A549 treated with CORT108297 at 1 μM for 4 hours (cell line): Measurements from ENCODE around the gene ANGEL2. TPM values are rescaled to one million over a fixed set of nuclear protein-coding genes. Genes with fewer than 3 reads are reported as not detected.

Experiments
- total RNA-seq: library from RNA; stranded (reverse); fragments of 200-300 nt; extraction: Qiagen RNA extraction; gene quantifications from 5 replicates; pipeline ENCODE4 v1.2.3, GENCODE V29; 2022

ANGEL2 gene
- total RNA-seq = 14.1 to 19.8 TPM (median 16.6 TPM) in 5 replicates

GRCh38 chr1:213015099-213016050, at the start of gene ANGEL2:
TSS of gene ANGEL2 (minus strand) at chr1:213015867. CDS start at chr1:213015671, 196 bp downstream.

GRCh38 chr1:213051127-213051880, 35.6 kb upstream of the ANGEL2 start, which contains the start of gene RPS6KC1:
TSS of gene RPS6KC1 (plus strand) at chr1:213051241. CDS start at chr1:213051405, 164 bp downstream.

GRCh38 chr1:212950243-212951125, 65.2 kb downstream of the ANGEL2 start, which contains the start of gene VASH2:
TSS of gene VASH2 (plus strand) at chr1:212950541. CDS start at chr1:212951543, 1,002 bp downstream.

Other genes with a start within 250 kb of the ANGEL2 start
- 28.9 to 40.1 TPM (median 30.3 TPM) in 5 replicates for gene NSL1, start 224.1 kb downstream of the ANGEL2 start, total RNA-seq
- 11.4 to 15.5 TPM (median 12.1 TPM) in 5 replicates for gene TATDN3, start 224.0 kb downstream of the ANGEL2 start, total RNA-seq
- 0.28 TPM in 2 of 5 replicates, not detected in the others for gene SPATA45, start 168.2 kb downstream of the ANGEL2 start, total RNA-seq
- 14.3 to 18.3 TPM (median 15.8 TPM) in 5 replicates for gene FLVCR1, start 157.6 kb downstream of the ANGEL2 start, total RNA-seq
- 2.8 to 4.0 TPM (median 3.7 TPM) in 5 replicates for gene VASH2, start 65.3 kb downstream of the ANGEL2 start, total RNA-seq
- gene RPS6KC1, start 35.4 kb upstream of the ANGEL2 start, total RNA-seq = 8.3 to 12.4 TPM (median 10.9 TPM) in 5 replicates